ENCODE data around the gene RAE1.

Gene RAE1

GRCh38 chr20:57396212-57396983, 45.3 kb downstream of the RAE1 start:
- no peak for TF ChIP-seq CTCF (IDR thresholded peaks at IDR 0.05; ENCODE audit: control insufficient read depth, insufficient read depth, low read depth, low read length, missing control alignments)
- H3K4me3 ChIP-seq (ENCODE audit: control insufficient read depth, low read depth, low read length), result no peak overlapping the region
- no peak for DNase-seq (ENCODE audit: low read depth)

- no peak overlapping the region for H3K4me3 ChIP-seq (ENCODE audit: control insufficient read depth, low read depth, low read length)
- no peak for DNase-seq (ENCODE audit: low read depth)
- TF ChIP-seq CTCF (IDR thresholded peaks at IDR 0.05; ENCODE audit: control insufficient read depth, insufficient read depth, low read depth, low read length, missing control alignments), result no peak
These were observed 46.1 kb downstream of the RAE1 start for GRCh38 chr20:57396984-57397692.

- TF ChIP-seq CTCF (IDR thresholded peaks at IDR 0.05; ENCODE audit: control insufficient read depth, insufficient read depth, low read depth, low read length, missing control alignments), result no peak
- no peak overlapping the region for H3K4me3 ChIP-seq (ENCODE audit: control insufficient read depth, low read depth, low read length)
- no peak for DNase-seq (ENCODE audit: low read depth)
These were observed 46.6 kb downstream of the RAE1 start for GRCh38 chr20:57397693-57398108.

- DNase-seq (ENCODE audit: low read depth), result no peak
- H3K4me3 ChIP-seq (ENCODE audit: control insufficient read depth, low read depth, low read length), result no peak overlapping the region
- TF ChIP-seq CTCF (IDR thresholded peaks at IDR 0.05; ENCODE audit: control insufficient read depth, insufficient read depth, low read depth, low read length, missing control alignments), result no peak
These were observed 47.3 kb downstream of the RAE1 start for GRCh38 chr20:57398231-57398821.

GRCh38 chr20:57398901-57399535, 48.0 kb downstream of the RAE1 start:
- H3K4me3 ChIP-seq (ENCODE audit: control insufficient read depth, low read depth, low read length), result no peak overlapping the region
- no peak for DNase-seq (ENCODE audit: low read depth)

More at GRCh38 chr20:57398901-57399535, 48.0 kb downstream of the RAE1 start:
- no peak for TF ChIP-seq CTCF (IDR thresholded peaks at IDR 0.05; ENCODE audit: control insufficient read depth, insufficient read depth, low read depth, low read length, missing control alignments)
